ENCODE results near the gene CDH22.

The CDH22 gene

GRCh38 chr20:46216770-46217464 lies 91.4 kb downstream of the CDH22 start:
- Histone ChIP-seq H3K36me3 (ENCODE audit: control insufficient read depth, insufficient read depth, low read length, severe bottlenecking) (no peaks in the 10 kb centered on the region), H3K9me3 (ENCODE audit: control insufficient read depth, low read length) (no peaks in the 10 kb centered on the region), H3K9ac (ENCODE audit: low read length) (no peak overlapping the region), H3K27me3 (replicated peaks; ENCODE audit: control insufficient read depth, insufficient read depth, low read length) (peaks cover 5% of the 10 kb centered on the region), H3K4me3 (ENCODE audit: low read length) (no peak overlapping the region), H3K4me1 (ENCODE audit: control insufficient read depth, insufficient read depth, low read length) (peaks cover 25% of the 10 kb centered on the region)
- DNase-seq (ENCODE audit: low read depth): no peak

GRCh38 chr20:46215913-46216707 lies 92.2 kb downstream of the CDH22 start:
- H3K36me3 ChIP-seq (ENCODE audit: control insufficient read depth, insufficient read depth, low read length, severe bottlenecking): no peaks in the 10 kb centered on the region
- no peak overlapping the region for H3K9ac ChIP-seq (ENCODE audit: low read length)
- peaks cover 25% of the 10 kb centered on the region for H3K4me1 ChIP-seq (ENCODE audit: control insufficient read depth, insufficient read depth, low read length)
- H3K9me3 ChIP-seq (ENCODE audit: control insufficient read depth, low read length): no peaks in the 10 kb centered on the region
- H3K27me3 ChIP-seq (replicated peaks; ENCODE audit: control insufficient read depth, insufficient read depth, low read length): peaks cover 7% of the 10 kb centered on the region
- H3K4me3 ChIP-seq (ENCODE audit: low read length): no peak overlapping the region
- peak; percentile 36 for DNase-seq (ENCODE audit: low read depth)

- no peak overlapping the region for H3K4me3 ChIP-seq (ENCODE audit: low read length)
- peaks cover 16% of the 10 kb centered on the region for H3K27me3 ChIP-seq (replicated peaks; ENCODE audit: control insufficient read depth, insufficient read depth, low read length)
- H3K36me3 ChIP-seq (ENCODE audit: control insufficient read depth, insufficient read depth, low read length, severe bottlenecking): no peaks in the 10 kb centered on the region
- H3K9ac ChIP-seq (ENCODE audit: low read length): no peak overlapping the region
- H3K9me3 ChIP-seq (ENCODE audit: control insufficient read depth, low read length): no peaks in the 10 kb centered on the region
- DNase-seq (ENCODE audit: low read depth): no peak
- H3K4me1 ChIP-seq (ENCODE audit: control insufficient read depth, insufficient read depth, low read length): peaks cover 25% of the 10 kb centered on the region
Observed at GRCh38 chr20:46214824-46215488, 93.3 kb downstream of the CDH22 start.

GRCh38 chr20:46213946-46214823 lies 94.1 kb downstream of the CDH22 start:
- H3K36me3 ChIP-seq (ENCODE audit: control insufficient read depth, insufficient read depth, low read length, severe bottlenecking): no peaks in the 10 kb centered on the region
- DNase-seq (ENCODE audit: low read depth): peak; percentile 58
- H3K9ac ChIP-seq (ENCODE audit: low read length): no peak overlapping the region
- H3K27me3 ChIP-seq (replicated peaks; ENCODE audit: control insufficient read depth, insufficient read depth, low read length): peaks cover 11% of the 10 kb centered on the region
- H3K4me3 ChIP-seq (ENCODE audit: low read length): no peak overlapping the region
- no peaks in the 10 kb centered on the region for H3K9me3 ChIP-seq (ENCODE audit: control insufficient read depth, low read length)
- H3K4me1 ChIP-seq (ENCODE audit: control insufficient read depth, insufficient read depth, low read length): peaks cover 25% of the 10 kb centered on the region

- H3K27me3 ChIP-seq (replicated peaks; ENCODE audit: control insufficient read depth, insufficient read depth, low read length): peaks cover 11% of the 10 kb centered on the region
- no peak overlapping the region for H3K4me3 ChIP-seq (ENCODE audit: low read length)
- peaks cover 25% of the 10 kb centered on the region for H3K4me1 ChIP-seq (ENCODE audit: control insufficient read depth, insufficient read depth, low read length)
- no peaks in the 10 kb centered on the region for H3K9me3 ChIP-seq (ENCODE audit: control insufficient read depth, low read length)
- no peaks in the 10 kb centered on the region for H3K36me3 ChIP-seq (ENCODE audit: control insufficient read depth, insufficient read depth, low read length, severe bottlenecking)
- no peak overlapping the region for H3K9ac ChIP-seq (ENCODE audit: low read length)
- DNase-seq (ENCODE audit: low read depth): no peak
Observed at GRCh38 chr20:46212876-46213275, 95.4 kb downstream of the CDH22 start.

GRCh38 chr20:46212252-46212651 lies 96.0 kb downstream of the CDH22 start:
- no peak overlapping the region for H3K9ac ChIP-seq (ENCODE audit: low read length)
- peaks cover 11% of the 10 kb centered on the region for H3K27me3 ChIP-seq (replicated peaks; ENCODE audit: control insufficient read depth, insufficient read depth, low read length)
- H3K4me3 ChIP-seq (ENCODE audit: low read length): no peak overlapping the region
- no peak for DNase-seq (ENCODE audit: low read depth)
- no peaks in the 10 kb centered on the region for H3K36me3 ChIP-seq (ENCODE audit: control insufficient read depth, insufficient read depth, low read length, severe bottlenecking)
- no peaks in the 10 kb centered on the region for H3K9me3 ChIP-seq (ENCODE audit: control insufficient read depth, low read length)
- H3K4me1 ChIP-seq (ENCODE audit: control insufficient read depth, insufficient read depth, low read length): peaks cover 26% of the 10 kb centered on the region

- Histone ChIP-seq H3K27me3 (replicated peaks; ENCODE audit: control insufficient read depth, insufficient read depth, low read length) (peaks cover 11% of the 10 kb centered on the region), H3K36me3 (ENCODE audit: control insufficient read depth, insufficient read depth, low read length, severe bottlenecking) (no peaks in the 10 kb centered on the region)
- DNase-seq (ENCODE audit: low read depth): no peak
Observed at GRCh38 chr20:46211331-46211722, 97.0 kb downstream of the CDH22 start.

GRCh38 chr20:46210672-46211330 lies 97.5 kb downstream of the CDH22 start:
- Histone ChIP-seq H3K9ac (ENCODE audit: low read length) (no peak overlapping the region), H3K27me3 (replicated peaks; ENCODE audit: control insufficient read depth, insufficient read depth, low read length) (peaks cover 11% of the 10 kb centered on the region)
- no peak for DNase-seq (ENCODE audit: low read depth)

More at GRCh38 chr20:46211331-46211722, 97.0 kb downstream of the CDH22 start:
- Histone ChIP-seq H3K9ac (ENCODE audit: low read length) (no peak overlapping the region), H3K4me3 (ENCODE audit: low read length) (no peak overlapping the region), H3K9me3 (ENCODE audit: control insufficient read depth, low read length) (no peaks in the 10 kb centered on the region), H3K4me1 (ENCODE audit: control insufficient read depth, insufficient read depth, low read length) (peaks cover 35% of the 10 kb centered on the region)

GRCh38 chr20:46209930-46210671 lies 98.2 kb downstream of the CDH22 start:
- H3K4me3 ChIP-seq (ENCODE audit: low read length): no peak overlapping the region
- H3K36me3 ChIP-seq (ENCODE audit: control insufficient read depth, insufficient read depth, low read length, severe bottlenecking): no peaks in the 10 kb centered on the region
- DNase-seq (ENCODE audit: low read depth): no peak
- H3K9me3 ChIP-seq (ENCODE audit: control insufficient read depth, low read length): no peaks in the 10 kb centered on the region
- H3K4me1 ChIP-seq (ENCODE audit: control insufficient read depth, insufficient read depth, low read length): peaks cover 28% of the 10 kb centered on the region
- no peak overlapping the region for H3K9ac ChIP-seq (ENCODE audit: low read length)
- H3K27me3 ChIP-seq (replicated peaks; ENCODE audit: control insufficient read depth, insufficient read depth, low read length): peaks cover 17% of the 10 kb centered on the region

More at GRCh38 chr20:46210672-46211330, 97.5 kb downstream of the CDH22 start:
- Histone ChIP-seq H3K36me3 (ENCODE audit: control insufficient read depth, insufficient read depth, low read length, severe bottlenecking) (no peaks in the 10 kb centered on the region), H3K4me1 (ENCODE audit: control insufficient read depth, insufficient read depth, low read length) (peaks cover 33% of the 10 kb centered on the region), H3K4me3 (ENCODE audit: low read length) (no peak overlapping the region), H3K9me3 (ENCODE audit: control insufficient read depth, low read length) (no peaks in the 10 kb centered on the region)

- Histone ChIP-seq H3K36me3 (ENCODE audit: control insufficient read depth, insufficient read depth, low read length, severe bottlenecking) (no peaks in the 10 kb centered on the region), H3K4me1 (ENCODE audit: control insufficient read depth, insufficient read depth, low read length) (peaks cover 16% of the 10 kb centered on the region), H3K27me3 (replicated peaks; ENCODE audit: control insufficient read depth, insufficient read depth, low read length) (peaks cover 24% of the 10 kb centered on the region), H3K9ac (ENCODE audit: low read length) (no peak overlapping the region), H3K4me3 (ENCODE audit: low read length) (no peak overlapping the region), H3K9me3 (ENCODE audit: control insufficient read depth, low read length) (no peaks in the 10 kb centered on the region)
- DNase-seq (ENCODE audit: low read depth): no peak
Observed at GRCh38 chr20:46207793-46208192, 100.5 kb downstream of the CDH22 start.
